Trophoblast cell (in vitro differentiated cells and primary cell): ENCODE results near the gene RAN.
A peak's percentile ranks its signal among the peaks of the same experiment; 100 is the strongest.

Experiments used
- DNase-seq, 2 donors: peaks; one replicate each; pipeline ENCODE4 v3.0.0-alpha.2; 2016
- H2AFZ ChIP-seq: 2 replicates; pipeline ENCODE4 v1.6.1; 2013; ENCODE audit warnings: low read length, moderate library complexity, mild to moderate bottlenecking; ENCODE audit not compliant: insufficient read depth, poor library complexity
- H2AK5ac ChIP-seq: 2 replicates; pipeline ENCODE4 v1.6.1; 2013; ENCODE audit warnings: mild to moderate bottlenecking, low read length
- H2BK120ac ChIP-seq: 2 replicates; pipeline ENCODE4 v1.6.1; 2013; ENCODE audit warnings: low read length, mild to moderate bottlenecking, moderate library complexity; ENCODE audit not compliant: insufficient read depth, poor library complexity
- H2BK12ac ChIP-seq: 2 replicates; pipeline ENCODE4 v1.6.1; 2013; ENCODE audit warnings: mild to moderate bottlenecking, low read length, moderate library complexity
- H2BK5ac ChIP-seq: 2 replicates; pipeline ENCODE4 v1.6.1; 2013; ENCODE audit warnings: low read length, low read depth, moderate library complexity, mild to moderate bottlenecking; ENCODE audit not compliant: poor library complexity
- H3K14ac ChIP-seq: 2 replicates; pipeline ENCODE4 v1.6.1; 2013; ENCODE audit warnings: mild to moderate bottlenecking, low read length
- H3K18ac ChIP-seq: 2 replicates; pipeline ENCODE4 v1.6.1; 2013; ENCODE audit warnings: mild to moderate bottlenecking, low read length
- H3K23ac ChIP-seq: 2 replicates; pipeline ENCODE4 v1.6.1; 2013; ENCODE audit warnings: low read length
- H3K27ac ChIP-seq: 2 replicates; pipeline ENCODE4 v1.5.1; 2013; ENCODE audit warnings: low read depth, mild to moderate bottlenecking, inconsistent platforms, low read length, moderate library complexity
- H3K27me3 ChIP-seq: 2 replicates; pipeline ENCODE4 v1.6.1; 2013; ENCODE audit warnings: inconsistent platforms, mild to moderate bottlenecking, low read length, moderate library complexity; ENCODE audit not compliant: insufficient read depth
- H3K36me3 ChIP-seq, 2 experiments: 1 replicate in 1 of 2; 2 replicates in 1 of 2; pipeline ENCODE4 v1.6.1; 2013; ENCODE audit warnings: low read length in 2 of 2, mild to moderate bottlenecking in 2 of 2, moderate library complexity in 1 of 2; ENCODE audit not compliant: insufficient read depth in 2 of 2, control insufficient read depth in 1 of 2
- H3K4ac ChIP-seq: 2 replicates; pipeline ENCODE4 v1.6.1; 2013; ENCODE audit warnings: low read depth, mild to moderate bottlenecking, low read length, moderate library complexity
- H3K4me1 ChIP-seq, 2 experiments: 1 replicate in 1 of 2; 2 replicates in 1 of 2; pipeline ENCODE4 v1.6.1; 2013; ENCODE audit warnings: low read length in 2 of 2, mild to moderate bottlenecking in 2 of 2, moderate library complexity in 1 of 2; ENCODE audit not compliant: insufficient read depth in 2 of 2, control insufficient read depth in 1 of 2
- H3K4me2 ChIP-seq: 2 replicates; pipeline ENCODE4 v1.6.1; 2013; ENCODE audit warnings: inconsistent platforms, mild to moderate bottlenecking, low read length, moderate library complexity
- H3K4me3 ChIP-seq: 2 replicates; pipeline ENCODE4 v1.5.1; 2013; ENCODE audit warnings: mild to moderate bottlenecking, low read depth, low read length, inconsistent platforms
- H3K79me1 ChIP-seq: one replicate; pipeline ENCODE4 v1.6.1; 2013; ENCODE audit warnings: low read length
- H3K79me2 ChIP-seq: 2 replicates; pipeline ENCODE4 v1.6.1; 2013; ENCODE audit warnings: low read length, mild to moderate bottlenecking; ENCODE audit not compliant: control insufficient read depth, insufficient read depth, poor library complexity
- H3K9ac ChIP-seq: 2 replicates; pipeline ENCODE4 v1.6.1; 2013; ENCODE audit warnings: mild to moderate bottlenecking, low read length
- H3K9me3 ChIP-seq: 2 replicates; pipeline ENCODE4 v1.6.1; 2013; ENCODE audit warnings: low read depth, mild to moderate bottlenecking, control low read depth, inconsistent platforms, low read length; ENCODE audit not compliant: insufficient read depth
- H4K12ac ChIP-seq: 2 replicates; pipeline ENCODE4 v1.6.1; 2013; ENCODE audit warnings: low read depth, mild to moderate bottlenecking, low read length, moderate library complexity
- H4K8ac ChIP-seq: 2 replicates; pipeline ENCODE4 v1.6.1; 2013; ENCODE audit warnings: low read depth, mild to moderate bottlenecking, low read length, moderate library complexity
- H4K91ac ChIP-seq: one replicate; pipeline ENCODE4 v1.6.1; 2013; ENCODE audit warnings: low read depth, mild to moderate bottlenecking, low read length, moderate library complexity
- WGBS: extraction: QIAGEN DNeasy Blood & Tissue Kit; methylation state at CpG from one replicate; pipeline ENCODE4 v1.1.7; 2013; ENCODE audit warnings: missing lambda C conversion rate; ENCODE audit not compliant: insufficient read length, insufficient coverage; ENCODE audit errors: extremely low coverage; 5-methylcytosine and 5-hydroxymethylcytosine counted together

The RAN gene

GRCh38 chr12:130879212-130879686 lies 7.4 kb downstream of the RAN start:
- H3K27ac ChIP-seq = no peak overlapping the region
- H3K79me1 ChIP-seq = no peaks in the 10 kb centered on the region
- H2BK120ac ChIP-seq = no peak overlapping the region
- no peak overlapping the region for H3K4me3 ChIP-seq
- H4K91ac ChIP-seq = no peak overlapping the region
- no peak overlapping the region for H4K8ac ChIP-seq
- H4K12ac ChIP-seq = no peak overlapping the region
- no peak overlapping the region for H3K23ac ChIP-seq
- peaks cover 14 to 25% of the 10 kb centered on the region in 2 experiments for H3K36me3 ChIP-seq
- no peak for DNase-seq
- no peak overlapping the region for H3K9ac ChIP-seq
- no peak overlapping the region for H3K18ac ChIP-seq
- WGBS = no CpG with 5 or more reads among the region's 13 CpGs
- no peak overlapping the region for H3K4me2 ChIP-seq
- no peak overlapping the region for H3K14ac ChIP-seq
- H2BK5ac ChIP-seq = no peak overlapping the region
- no peaks in the 10 kb centered on the region for H3K27me3 ChIP-seq
- no peak overlapping the region for H2AFZ ChIP-seq
- H3K79me2 ChIP-seq = no peaks in the 10 kb centered on the region
- H2AK5ac ChIP-seq = no peak overlapping the region
- no peaks in the 10 kb centered on the region for H3K9me3 ChIP-seq
- H3K4me1 ChIP-seq = no peaks in the 10 kb centered on the region
- no peak overlapping the region for H2BK12ac ChIP-seq
- no peak overlapping the region for H3K4ac ChIP-seq

- Histone ChIP-seq H3K4me1 (no peaks in the 10 kb centered on the region), H3K4ac (no peak overlapping the region), H3K27ac (no peak overlapping the region), H2AK5ac (no peak overlapping the region), H3K36me3 (peaks cover 10 to 19% of the 10 kb centered on the region in 2 experiments), H3K27me3 (no peaks in the 10 kb centered on the region), H2BK5ac (no peak overlapping the region), H3K79me1 (no peaks in the 10 kb centered on the region), H3K9ac (no peak overlapping the region), H2BK12ac (no peak overlapping the region), H3K9me3 (no peaks in the 10 kb centered on the region), H3K18ac (no peak overlapping the region), H2AFZ (no peak overlapping the region), H4K8ac (no peak overlapping the region), H4K12ac (no peak overlapping the region), H3K79me2 (no peaks in the 10 kb centered on the region), H3K4me2 (no peak overlapping the region), H3K23ac (no peak overlapping the region), H3K4me3 (no peak overlapping the region), H3K14ac (no peak overlapping the region), H2BK120ac (no peak overlapping the region), H4K91ac (no peak overlapping the region)
- WGBS = no CpG with 5 or more reads among the region's 17 CpGs
- DNase-seq = no peak
Observed at GRCh38 chr12:130879781-130880389, 8.0 kb downstream of the RAN start.

- no peak overlapping the region for H3K23ac ChIP-seq
- H3K4me2 ChIP-seq = no peak overlapping the region
- no peak overlapping the region for H3K27ac ChIP-seq
- no peak overlapping the region for H4K12ac ChIP-seq
- H3K18ac ChIP-seq = no peak overlapping the region
- no peak overlapping the region for H2BK12ac ChIP-seq
- WGBS = no CpG with 5 or more reads among the region's 10 CpGs
- DNase-seq = no peak
- no peak overlapping the region for H2AK5ac ChIP-seq
- H3K79me1 ChIP-seq = no peaks in the 10 kb centered on the region
- no peak overlapping the region for H3K4ac ChIP-seq
- H2BK120ac ChIP-seq = no peak overlapping the region
- peaks cover 5 to 14% of the 10 kb centered on the region in 2 experiments for H3K36me3 ChIP-seq
- no peak overlapping the region for H4K91ac ChIP-seq
- no peak overlapping the region for H2AFZ ChIP-seq
- no peaks in the 10 kb centered on the region for H3K9me3 ChIP-seq
- H3K9ac ChIP-seq = no peak overlapping the region
- H3K4me3 ChIP-seq = peak overlapping the region; percentile 28
- no peak overlapping the region for H2BK5ac ChIP-seq
- no peaks in the 10 kb centered on the region for H3K27me3 ChIP-seq
- H3K4me1 ChIP-seq = no peaks in the 10 kb centered on the region
- H3K79me2 ChIP-seq = no peaks in the 10 kb centered on the region
- H4K8ac ChIP-seq = no peak overlapping the region
- H3K14ac ChIP-seq = no peak overlapping the region
Observed at GRCh38 chr12:130880411-130880885, 8.6 kb downstream of the RAN start.

- no peak overlapping the region for H4K91ac ChIP-seq
- no peaks in the 10 kb centered on the region for H3K4me1 ChIP-seq
- no peaks in the 10 kb centered on the region for H3K27me3 ChIP-seq
- no peak overlapping the region for H3K4ac ChIP-seq
- no peak overlapping the region for H2BK5ac ChIP-seq
- no peak overlapping the region for H3K18ac ChIP-seq
- H2BK12ac ChIP-seq = no peak overlapping the region
- H4K12ac ChIP-seq = no peak overlapping the region
- no peak overlapping the region for H3K4me2 ChIP-seq
- H3K9ac ChIP-seq = no peak overlapping the region
- H3K36me3 ChIP-seq = peaks cover 0 to 8% of the 10 kb centered on the region in 2 experiments
- no peak overlapping the region for H2AFZ ChIP-seq
- H2AK5ac ChIP-seq = no peak overlapping the region
- H3K27ac ChIP-seq = no peak overlapping the region
- peak overlapping the region; percentile 78 for H3K23ac ChIP-seq
- no peak overlapping the region for H3K14ac ChIP-seq
- DNase-seq = no peak
- WGBS = no CpG with 5 or more reads among the region's 5 CpGs
- no peaks in the 10 kb centered on the region for H3K9me3 ChIP-seq
- H3K79me1 ChIP-seq = no peaks in the 10 kb centered on the region
- no peaks in the 10 kb centered on the region for H3K79me2 ChIP-seq
- no peak overlapping the region for H2BK120ac ChIP-seq
- no peak overlapping the region for H4K8ac ChIP-seq
- H3K4me3 ChIP-seq = peak overlapping the region; percentile 56
Observed at GRCh38 chr12:130881046-130881445, 9.2 kb downstream of the RAN start.
